HCT116 (cell line): ENCODE data around the gene SHTN1. TPM values are rescaled to one million over a fixed set of nuclear protein-coding genes. Genes with fewer than 3 reads are reported as not detected.

Experiments used
- ATAC-seq: fragments of 200-7000 bp; cut with Tn5 transposase; 2 replicates; pipeline ENCODE4 v1.9.1; 2020; ENCODE audit warnings: mild to moderate bottlenecking, moderate library complexity
- BruUV-seq: library from RNA; stranded (reverse); fragments of 400-500 nt; replicated peaks from 2 replicates; lab custom pipeline; 2021; lab: Mats Ljungman, UMichigan
- CTCF ChIA-PET: fragments of 300-600 bp; sonication (Branson Sonifier 250); formaldehyde crosslinking; loops from one replicate; lab custom pipeline; 2021; ENCODE audit warnings: antibody characterized with exemption; lab: Charles Lee
- POLR2A ChIA-PET: fragments of 300-600, 350-600 bp; sonication (Branson Sonifier 250); formaldehyde crosslinking; loops from one replicate; lab custom pipeline; 2021; ENCODE audit warnings: antibody characterized with exemption; lab: Charles Lee
- RAD21 ChIA-PET, 2 experiments: fragments of 300-600 bp; sonication (Branson Sonifier 250); formaldehyde crosslinking; loops; one replicate each; lab custom pipeline; 2023; ENCODE audit warnings: low total read pairs in 2 of 2; ENCODE audit not compliant: uncharacterized antibody in 2 of 2, unreplicated experiment in 2 of 2, low non-redundant PET in 1 of 2; lab: Charles Lee
- DNase-seq: peaks from one replicate; pipeline ENCODE4 v3.0.0-alpha.2; 2010; ENCODE audit warnings: low read depth, low spot score
- H2AFZ ChIP-seq: fragments of 200-600 bp; shearing (Covaris generic), sonication (generic); 2 replicates; pipeline ENCODE4 v1.6.1; 2017; ENCODE audit warnings: low read depth, mixed run types, mixed read lengths, antibody characterized with exemption, low read length; ENCODE audit not compliant: poor library complexity, severe bottlenecking
- H3K27ac ChIP-seq: 2 replicates; pipeline ENCODE4 v1.5.1; 2012; ENCODE audit warnings: low read depth, low read length
- H3K27me3 ChIP-seq: fragments of 200-600 bp; sonication (generic); 2 replicates; pipeline ENCODE4 v1.6.1; 2016; ENCODE audit warnings: mixed run types, low read length, mixed read lengths; ENCODE audit not compliant: insufficient read depth
- H3K36me3 ChIP-seq, 2 experiments: fragments of 200-500 bp in 1 of 2; fragments of 200-600 bp in 1 of 2; sonication (Bioruptor generic) in 1 of 2; sonication (generic) in 1 of 2; 2 replicates each; pipeline versions ENCODE4 v1.5.1 to v1.6.1; 2014 to 2016; ENCODE audit warnings: low read length in 2 of 2, inconsistent platforms in 1 of 2, mixed read lengths in 1 of 2, mixed run types in 1 of 2; ENCODE audit not compliant: insufficient read depth in 2 of 2, control insufficient read depth in 1 of 2
- H3K4me1 ChIP-seq, 2 experiments: fragments of 200-600 bp in 1 of 2; sonication (generic) in 1 of 2; 2 replicates each; pipeline versions ENCODE4 v1.5.1 to v1.6.1; 2012 to 2017; ENCODE audit warnings: low read length in 2 of 2, inconsistent platforms in 1 of 2, mild to moderate bottlenecking in 1 of 2, mixed read lengths in 1 of 2, mixed run types in 1 of 2, moderate library complexity in 1 of 2; ENCODE audit not compliant: insufficient read depth in 2 of 2, control insufficient read depth in 1 of 2
- H3K4me2 ChIP-seq: fragments of 200-600 bp; sonication (generic); 2 replicates; pipeline ENCODE4 v1.6.1; 2017; ENCODE audit warnings: mixed run types, low read length, mixed read lengths
- H3K4me3 ChIP-seq, 2 experiments: fragments of 200-600 bp in 1 of 2; sonication (generic) in 1 of 2; replicated peaks in 1 of 2; 2 replicates each; pipeline ENCODE4 v1.5.1; 2011 to 2016; ENCODE audit warnings: low read length in 2 of 2, control low read depth in 1 of 2, low read depth in 1 of 2, mild to moderate bottlenecking in 1 of 2, mixed read lengths in 1 of 2, mixed run types in 1 of 2
- H3K79me2 ChIP-seq: fragments of 200-600 bp; sonication (generic); 2 replicates; pipeline ENCODE4 v1.6.1; 2017; ENCODE audit warnings: mild to moderate bottlenecking, mixed run types, low read length, moderate library complexity, mixed read lengths; ENCODE audit not compliant: insufficient read depth
- H3K9ac ChIP-seq: fragments of 200-600 bp; sonication (generic); 2 replicates; pipeline ENCODE4 v1.6.1; 2016; ENCODE audit warnings: low read length, mixed read lengths
- H3K9me2 ChIP-seq: fragments of 200-600 bp; sonication (generic), shearing (Covaris generic); 2 replicates; pipeline ENCODE4 v1.6.1; 2017; ENCODE audit warnings: mixed run types, mild to moderate bottlenecking, moderate library complexity; ENCODE audit not compliant: insufficient read depth
- H3K9me3 ChIP-seq, 2 experiments: fragments of 200-500 bp in 1 of 2; fragments of 200-600 bp in 1 of 2; sonication (Bioruptor generic) in 1 of 2; sonication (generic) in 1 of 2; 2 replicates each; pipeline ENCODE4 v1.6.1; 2014 to 2017; ENCODE audit warnings: low read length in 2 of 2, mixed read lengths in 2 of 2, inconsistent platforms in 1 of 2, low read depth in 1 of 2, mild to moderate bottlenecking in 1 of 2, mixed run types in 1 of 2, moderate library complexity in 1 of 2; ENCODE audit not compliant: control insufficient read depth in 1 of 2, insufficient read depth in 1 of 2
- H4K20me1 ChIP-seq: fragments of 200-600 bp; sonication (generic), shearing (Covaris generic); 2 replicates; pipeline ENCODE4 v1.6.1; 2017; ENCODE audit warnings: mixed run types, mild to moderate bottlenecking, moderate library complexity; ENCODE audit not compliant: insufficient read depth
- CBX3 ChIP-seq: IDR thresholded peaks from 2 replicates; pipeline ENCODE4 v1.6.1; 2012; ENCODE audit warnings: low read depth
- CEBPB ChIP-seq: IDR thresholded peaks from 2 replicates; pipeline ENCODE4 v1.6.1; 2012; ENCODE audit warnings: low read depth
- EGR1 ChIP-seq: IDR thresholded peaks from 2 replicates; pipeline ENCODE4 v1.6.1; 2012; ENCODE audit warnings: low read depth
- ELF1 ChIP-seq: IDR thresholded peaks from 2 replicates; pipeline ENCODE4 v1.6.1; 2012; ENCODE audit warnings: low read depth, borderline replicate concordance
- EZH2 ChIP-seq: fragments of 200-600 bp; sonication (generic); IDR thresholded peaks from 2 replicates; pipeline ENCODE4 v1.6.1; 2017; ENCODE audit warnings: antibody characterized with exemption, mixed run types
- FOSL1 ChIP-seq: IDR thresholded peaks from 2 replicates; pipeline ENCODE4 v1.6.1; 2012; ENCODE audit warnings: low read depth
- JUND ChIP-seq: IDR thresholded peaks from 2 replicates; pipeline ENCODE4 v1.6.1; 2012
- POLR2A ChIP-seq: IDR thresholded peaks from 2 replicates; pipeline ENCODE4 v1.7.0; 2011; ENCODE audit warnings: borderline replicate concordance; ENCODE audit not compliant: insufficient read depth, insufficient read length; ENCODE audit errors: extremely low read depth
- RAD21 ChIP-seq: IDR thresholded peaks from 2 replicates; pipeline ENCODE4 v1.6.1; 2012; ENCODE audit warnings: low read depth, mild to moderate bottlenecking
- REST ChIP-seq: IDR thresholded peaks from 2 replicates; pipeline ENCODE4 v1.6.1; 2012; ENCODE audit warnings: low read depth
- SIN3A ChIP-seq: IDR thresholded peaks from 2 replicates; pipeline ENCODE4 v1.6.1; 2012; ENCODE audit warnings: low read depth
- SRF ChIP-seq: IDR thresholded peaks from 2 replicates; pipeline ENCODE4 v1.6.1; 2012; ENCODE audit warnings: low read depth
- TCF7L2 ChIP-seq: IDR thresholded peaks from 2 replicates; pipeline ENCODE4 v1.7.0; 2011; ENCODE audit warnings: borderline replicate concordance, inconsistent platforms; ENCODE audit not compliant: insufficient read depth, insufficient read length; ENCODE audit errors: extremely low read depth
- YY1 ChIP-seq: IDR thresholded peaks from 2 replicates; pipeline ENCODE4 v1.6.1; 2011; ENCODE audit warnings: low read length, low read depth, moderate library complexity, mild to moderate bottlenecking; ENCODE audit not compliant: insufficient replicate concordance; ENCODE audit errors: extremely low read depth
- ZBTB33 ChIP-seq: IDR thresholded peaks from 2 replicates; pipeline ENCODE4 v1.6.1; 2011; ENCODE audit warnings: mild to moderate bottlenecking, low read length, moderate library complexity; ENCODE audit not compliant: insufficient replicate concordance; ENCODE audit errors: extremely low read depth
- ZFX ChIP-seq: fragments of 450-650 bp; IDR thresholded peaks from 2 replicates; pipeline ENCODE4 v1.6.1; 2017
- ZNF274 ChIP-seq: fragments of 200-500 bp; sonication (Bioruptor generic); IDR thresholded peaks from 2 replicates; pipeline ENCODE4 v1.6.1; 2014; ENCODE audit warnings: mild to moderate bottlenecking, low read depth, low read length, inconsistent platforms
- intact Hi-C: fragments of 100-400 bp; cut with micrococcal nuclease; formaldehyde crosslinking; loops from 2 replicates; pipeline ENCODE4 v1.10.0; 2022
- total RNA-seq: library from RNA; stranded (reverse); gene quantifications from one replicate; pipeline ENCODE4 v1.2.1, GENCODE V29; 2021; ENCODE audit not compliant: unreplicated experiment
- TF ChIP-seq, protein P1 (sequence below): IDR thresholded peaks from 2 replicates; pipeline ENCODE4 v1.6.1; 2012

Gene SHTN1
- total RNA-seq, 1 experiment from 2014 or later: 64.0 TPM

- BruUV-seq: no TSS peak
- Histone ChIP-seq H3K4me3 (no peak overlapping the region), H2AFZ (no peak overlapping the region), H3K79me2 (no peaks in the 10 kb centered on the region), H3K27me3 (no peaks in the 10 kb centered on the region), H4K20me1 (no peaks in the 10 kb centered on the region), H3K9me2 (no peaks in the 10 kb centered on the region), H3K9ac (no peak overlapping the region), H3K4me1 (no peaks in the 10 kb centered on the region), H3K36me3 (no peaks in the 10 kb centered on the region), H3K4me2 (no peak overlapping the region), H3K9me3 (no peaks in the 10 kb centered on the region), H3K27ac (no peak overlapping the region)
- TF ChIP-seq EGR1 (no peak), TCF7L2 (no peak), FOSL1 (no peak), ZNF274 (no peak), EZH2 (no peak), CEBPB (no peak), ELF1 (no peak), REST (no peak), JUND (no peak), RAD21 (no peak), SIN3A (no peak), SRF (no peak), ZFX (no peak), POLR2A (no peak), YY1 (no peak), ZBTB33 (no peak), CBX3 (no peak)
- TF ChIP-seq, protein P1, sequence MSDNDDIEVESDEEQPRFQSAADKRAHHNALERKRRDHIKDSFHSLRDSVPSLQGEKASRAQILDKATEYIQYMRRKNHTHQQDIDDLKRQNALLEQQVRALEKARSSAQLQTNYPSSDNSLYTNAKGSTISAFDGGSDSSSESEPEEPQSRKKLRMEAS: no peak
- ChIA-PET CTCF (no interaction called here), POLR2A (no interaction called here), RAD21 (no interaction called here)
- DNase-seq (no peak), ATAC-seq (no peak)
- intact Hi-C loops: no loop called here
These were observed 43.0 kb upstream of the SHTN1 start for GRCh38 chr10:117047947-117048346.
